Tibial nerve (tissue), 4 donors: ENCODE measurements around the gene URAD. TPM values are rescaled to one million over a fixed set of nuclear protein-coding genes. Genes with fewer than 3 reads are reported as not detected.

ENCODE experiments used
- DNase-seq, 2 donors: peaks; one replicate each; pipeline ENCODE4 v3.0.0-alpha.2; 2019; ENCODE audit warnings: low spot score in 2 of 2
- H3K27ac ChIP-seq, 4 donors: fragments of 200-600 bp; sonication (generic) in 3 of 4; one replicate each; pipeline ENCODE4 v1.5.1; 2017 to 2019; ENCODE audit warnings: mild to moderate bottlenecking in 1 of 4
- H3K27me3 ChIP-seq, 2 donors: fragments of 200-600 bp; sonication (generic) in 1 of 2; one replicate each; pipeline versions ENCODE4 v1.5.1 to v1.6.0; 2017 to 2019
- H3K36me3 ChIP-seq, 3 donors: fragments of 200-600 bp; sonication (generic); one replicate each; pipeline ENCODE4 v1.5.1; 2018 to 2019
- H3K4me1 ChIP-seq, 4 donors: fragments of 200-600 bp; sonication (generic) in 3 of 4; one replicate each; pipeline ENCODE4 v1.5.1; 2017 to 2019
- H3K4me3 ChIP-seq, 4 donors: fragments of 200-600 bp; sonication (generic) in 3 of 4; one replicate each; pipeline ENCODE4 v1.5.1; 2017 to 2019; ENCODE audit warnings: mild to moderate bottlenecking in 1 of 4, moderate library complexity in 1 of 4
- H3K9me3 ChIP-seq, 4 donors: fragments of 200-600 bp; sonication (generic) in 3 of 4; one replicate each; pipeline ENCODE4 v1.5.1; 2017 to 2019
- EP300 ChIP-seq, 2 donors: sonication (generic); formaldehyde crosslinking; IDR thresholded peaks; one replicate each; pipeline ENCODE4 v1.6.1; 2017; ENCODE audit warnings: antibody characterized with exemption in 2 of 2, mild to moderate bottlenecking in 1 of 2
- POLR2A ChIP-seq, 2 donors: fragments of 450-650 bp; IDR thresholded peaks; one replicate each; pipeline ENCODE4 v1.6.1; 2017; ENCODE audit warnings: antibody characterized with exemption in 2 of 2, mild to moderate bottlenecking in 2 of 2, moderate library complexity in 2 of 2
- WGBS, 2 donors: methylation state at CpG; one replicate each; pipeline ENCODE4 v1.1.5; 2018; 5-methylcytosine and 5-hydroxymethylcytosine counted together
- total RNA-seq, 4 donors: library from RNA; depleted of rRNA; stranded (reverse); fragments of >200 nt; gene quantifications; one replicate each; pipeline ENCODE4 v1.1.0, GENCODE V29; 2016
- TF ChIP-seq, protein P1 (sequence below), 5 experiments: fragments of 200-600 bp in 3 of 5; fragments of 450-650 bp in 2 of 5; sonication (generic) in 3 of 5; IDR thresholded peaks; one replicate each; pipeline ENCODE4 v1.5.1; 2016 to 2019; ENCODE audit warnings: antibody characterized with exemption in 5 of 5, mild to moderate bottlenecking in 3 of 5, moderate library complexity in 2 of 5

The URAD gene
- total RNA-seq, 4 donors from 2014 or later, result not detected

DNA sequence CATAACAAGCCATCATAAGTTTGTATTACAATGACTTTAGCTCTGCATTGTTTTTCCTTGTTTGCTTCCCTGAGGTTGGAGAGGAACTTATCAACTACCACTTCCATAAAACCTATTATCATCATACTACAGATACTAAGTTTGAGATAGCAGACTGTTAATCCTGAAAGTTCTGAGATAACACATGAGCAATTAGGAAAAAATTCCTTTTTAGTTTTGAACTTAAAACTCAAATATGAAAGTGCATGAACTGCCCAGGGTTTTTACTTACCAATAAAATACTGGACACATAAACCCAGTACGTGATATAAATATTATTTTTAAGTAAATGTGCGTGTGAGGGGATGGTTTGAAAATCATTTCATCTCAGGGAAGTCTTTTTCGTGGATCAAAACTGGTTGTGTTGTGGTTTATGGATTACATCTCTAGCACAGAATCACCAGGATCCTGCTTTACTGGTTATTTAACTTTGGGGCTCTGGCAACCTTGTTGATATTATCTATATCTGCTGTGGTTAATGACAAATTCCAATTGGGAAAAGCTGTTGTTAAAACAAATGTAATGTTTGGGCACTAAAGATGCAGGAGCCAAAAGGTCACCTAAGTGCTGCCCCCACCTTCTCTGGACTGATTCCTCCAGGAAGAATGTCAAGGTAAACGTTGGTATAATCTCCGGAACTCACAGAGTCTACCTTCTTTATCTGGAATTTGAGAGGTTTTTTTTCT, 31.8 kb downstream of the URAD start:
- peaks cover 5 to 97% of the 10 kb centered on the region in 2 donors for H3K27me3 ChIP-seq
- no peak overlapping the region for H3K27ac ChIP-seq
- H3K36me3 ChIP-seq, result no peaks in the 10 kb centered on the region
- H3K4me1 ChIP-seq, result peaks cover 0 to 36% (median 26%) of the 10 kb centered on the region in 4 donors
- no peaks in the 10 kb centered on the region for H3K9me3 ChIP-seq
- no peak for DNase-seq
- WGBS, 2 donors, result 38 to 48% methylated on average over 5 of the region's 5 CpGs
- TF ChIP-seq POLR2A (IDR thresholded peaks at IDR 0.05) (no peak), EP300 (IDR thresholded peaks at IDR 0.05) (no peak)
- TF ChIP-seq, protein P1, sequence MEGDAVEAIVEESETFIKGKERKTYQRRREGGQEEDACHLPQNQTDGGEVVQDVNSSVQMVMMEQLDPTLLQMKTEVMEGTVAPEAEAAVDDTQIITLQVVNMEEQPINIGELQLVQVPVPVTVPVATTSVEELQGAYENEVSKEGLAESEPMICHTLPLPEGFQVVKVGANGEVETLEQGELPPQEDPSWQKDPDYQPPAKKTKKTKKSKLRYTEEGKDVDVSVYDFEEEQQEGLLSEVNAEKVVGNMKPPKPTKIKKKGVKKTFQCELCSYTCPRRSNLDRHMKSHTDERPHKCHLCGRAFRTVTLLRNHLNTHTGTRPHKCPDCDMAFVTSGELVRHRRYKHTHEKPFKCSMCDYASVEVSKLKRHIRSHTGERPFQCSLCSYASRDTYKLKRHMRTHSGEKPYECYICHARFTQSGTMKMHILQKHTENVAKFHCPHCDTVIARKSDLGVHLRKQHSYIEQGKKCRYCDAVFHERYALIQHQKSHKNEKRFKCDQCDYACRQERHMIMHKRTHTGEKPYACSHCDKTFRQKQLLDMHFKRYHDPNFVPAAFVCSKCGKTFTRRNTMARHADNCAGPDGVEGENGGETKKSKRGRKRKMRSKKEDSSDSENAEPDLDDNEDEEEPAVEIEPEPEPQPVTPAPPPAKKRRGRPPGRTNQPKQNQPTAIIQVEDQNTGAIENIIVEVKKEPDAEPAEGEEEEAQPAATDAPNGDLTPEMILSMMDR (IDR thresholded peaks at IDR 0.05), result no peak
- H3K4me3 ChIP-seq, result no peak overlapping the region

DNA sequence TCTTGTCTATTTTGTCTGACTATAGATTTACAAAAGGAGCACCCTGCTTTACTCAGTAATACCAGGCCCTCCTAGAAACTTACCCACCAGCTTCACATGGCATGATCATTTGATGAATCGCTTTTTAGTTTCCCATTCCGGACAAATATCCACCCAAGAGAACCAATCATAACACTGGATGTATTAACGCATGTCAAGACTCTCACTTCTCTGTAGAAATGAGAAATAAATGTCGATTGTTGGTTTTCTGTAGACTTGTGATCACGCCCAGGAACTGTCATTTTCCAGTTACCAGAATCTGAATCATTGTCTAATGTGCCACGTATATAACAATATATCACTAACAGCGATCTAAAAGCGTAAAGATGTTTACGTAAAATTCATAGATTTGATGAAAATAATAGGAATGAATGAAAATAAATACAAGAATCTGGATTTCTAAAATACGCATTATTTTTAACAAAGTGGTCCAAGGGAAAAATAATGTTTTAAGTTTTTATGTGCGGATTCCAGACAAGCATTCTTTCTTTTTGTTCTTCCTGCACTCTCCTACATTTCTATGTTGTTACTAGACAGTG, 33.4 kb downstream of the URAD start:
- Histone ChIP-seq H3K4me3 (no peak overlapping the region), H3K27me3 (peaks cover 5 to 91% of the 10 kb centered on the region in 2 donors), H3K9me3 (peaks cover 0 to 4% (median 0%) of the 10 kb centered on the region in 4 donors), H3K27ac (no peak overlapping the region), H3K36me3 (no peaks in the 10 kb centered on the region), H3K4me1 (peaks cover 0 to 23% (median 14%) of the 10 kb centered on the region in 4 donors)
- no peak for DNase-seq
- WGBS, 2 donors, result 72 to 73% methylated on average over 11 of the region's 11 CpGs
- TF ChIP-seq EP300 (IDR thresholded peaks at IDR 0.05) (no peak), POLR2A (IDR thresholded peaks at IDR 0.05) (no peak)
- TF ChIP-seq, protein P1 (IDR thresholded peaks at IDR 0.05), result no peak

GRCh38 chr13:27954406-27954851, 34.1 kb downstream of the URAD start:
- no peaks in the 10 kb centered on the region for H3K36me3 ChIP-seq
- peaks cover 0 to 19% (median 11%) of the 10 kb centered on the region in 4 donors for H3K4me1 ChIP-seq
- TF ChIP-seq, protein P1 (IDR thresholded peaks at IDR 0.05), result no peak
- no peak for TF ChIP-seq POLR2A (IDR thresholded peaks at IDR 0.05)
- no peak for TF ChIP-seq EP300 (IDR thresholded peaks at IDR 0.05)
- peaks cover 0 to 4% (median 0%) of the 10 kb centered on the region in 4 donors for H3K9me3 ChIP-seq
- peaks cover 1 to 90% of the 10 kb centered on the region in 2 donors for H3K27me3 ChIP-seq
- H3K27ac ChIP-seq, result peak overlapping the region in 2 of 4 donors; percentile 47 to 74
- 5 to 15% methylated on average over 30 to 36 of the region's 56 CpGs for WGBS, 2 donors
- no peak for DNase-seq
- peak overlapping the region; percentile 7 to 57 (median 48) for H3K4me3 ChIP-seq

DNA sequence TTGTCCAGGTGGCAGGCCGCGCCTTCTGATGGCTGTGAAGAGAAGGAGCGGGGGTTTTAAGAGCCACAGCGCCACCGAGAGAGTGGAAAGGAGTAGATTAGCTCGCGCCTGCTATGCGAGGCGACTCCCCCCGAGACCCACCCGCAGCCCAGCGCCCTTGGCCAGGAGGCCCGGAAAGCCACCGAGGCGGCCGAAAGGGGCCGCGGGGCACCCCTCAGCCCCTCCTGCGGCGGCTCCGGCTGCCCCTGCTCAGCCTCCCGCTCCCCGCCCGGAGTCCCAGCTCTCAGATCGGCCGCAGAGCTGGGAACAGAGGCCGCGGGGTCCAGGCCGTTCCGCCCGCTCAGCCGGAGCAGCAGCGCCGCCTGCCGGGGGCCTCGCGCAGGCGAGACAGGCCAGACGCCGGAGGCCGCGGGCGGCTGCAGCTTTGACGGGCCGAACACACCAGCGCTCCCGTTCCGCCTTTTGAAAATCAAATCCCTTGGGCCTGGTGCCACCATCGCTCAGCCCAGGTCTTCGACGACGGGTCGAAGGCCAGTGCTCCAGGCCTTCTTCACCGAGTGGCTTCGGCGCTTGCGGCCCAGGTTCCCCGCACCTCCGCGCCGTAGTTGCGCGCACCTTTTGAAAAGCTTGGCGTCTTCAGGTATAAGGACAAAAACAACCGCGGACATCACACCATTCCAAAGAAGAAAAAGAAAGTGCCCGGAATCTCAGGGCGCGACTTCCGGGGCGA, 34.7 kb downstream of the URAD start:
- peaks cover 0 to 4% (median 0%) of the 10 kb centered on the region in 4 donors for H3K9me3 ChIP-seq
- H3K4me3 ChIP-seq, result peak overlapping the region; percentile 7 to 57 (median 48)
- H3K36me3 ChIP-seq, result no peaks in the 10 kb centered on the region
- peak; percentile 43 to 48 for DNase-seq
- H3K27ac ChIP-seq, result peak overlapping the region in 2 of 4 donors; percentile 47 to 74
- H3K4me1 ChIP-seq, result peaks cover 0 to 19% (median 11%) of the 10 kb centered on the region in 4 donors
- TF ChIP-seq, protein P1 (IDR thresholded peaks at IDR 0.05), result peak; percentile 71 to 87 (median 82)
- TF ChIP-seq EP300 (IDR thresholded peaks at IDR 0.05) (no peak), POLR2A (IDR thresholded peaks at IDR 0.05) (no peak)
- peaks cover 0 to 84% of the 10 kb centered on the region in 2 donors for H3K27me3 ChIP-seq
- WGBS, 2 donors, result 3 to 4% methylated on average over 37 to 50 of the region's 71 CpGs
